GM23338 (cell line): ENCODE results near the gene MAP4.

Experiments used
- EZH2 ChIP-seq: fragments of 200-600 bp; sonication (generic); IDR thresholded peaks from one replicate; pipeline ENCODE4 v1.8.0; 2017; ENCODE audit warnings: antibody characterized with exemption, mild to moderate bottlenecking, low read depth; ENCODE audit not compliant: unreplicated experiment
- EZH2phosphoT487 ChIP-seq: fragments of 200-600 bp; sonication (generic); IDR thresholded peaks from one replicate; pipeline ENCODE4 v1.8.1; 2018; ENCODE audit warnings: antibody characterized with exemption; ENCODE audit not compliant: unreplicated experiment
- NANOG ChIP-seq: IDR thresholded peaks from 2 replicates; pipeline ENCODE4 v1.6.1; 2016; ENCODE audit warnings: antibody characterized with exemption, borderline replicate concordance
- POLR2AphosphoS5 ChIP-seq: IDR thresholded peaks from 2 replicates; pipeline ENCODE4 v1.6.1; 2016; ENCODE audit warnings: antibody characterized with exemption, low read depth
- ZNF114 ChIP-seq: fragments of 250-450 bp; sonication (Bioruptor Pico); IDR thresholded peaks from 2 replicates; pipeline ENCODE4 v1.5.0; 2020; ENCODE audit warnings: mild to moderate bottlenecking, moderate library complexity
- ZNF331 ChIP-seq: fragments of 250-450 bp; sonication (Bioruptor Pico); IDR thresholded peaks from 2 replicates; pipeline ENCODE4 v1.5.0; 2020; ENCODE audit warnings: low read depth, mild to moderate bottlenecking, moderate library complexity
- TF ChIP-seq, protein P1 (sequence below), 2 experiments: fragments of 200-600 bp in 1 of 2; sonication (generic) in 1 of 2; conservative IDR thresholded peaks; 2 replicates each; pipeline versions ENCODE4 v1.5.1 to v1.6.1; 2016 to 2017; ENCODE audit warnings: antibody characterized with exemption in 2 of 2, low read depth in 2 of 2, mild to moderate bottlenecking in 2 of 2, moderate library complexity in 1 of 2
- TF ChIP-seq, protein P2 (sequence below): IDR thresholded peaks from one replicate; pipeline ENCODE4 v1.6.1; 2018; ENCODE audit warnings: antibody characterized with exemption; ENCODE audit not compliant: unreplicated experiment
- TF ChIP-seq, protein P3 (sequence below): IDR thresholded peaks from 2 replicates; pipeline ENCODE4 v1.6.1; 2016; ENCODE audit warnings: antibody characterized with exemption

DNA sequence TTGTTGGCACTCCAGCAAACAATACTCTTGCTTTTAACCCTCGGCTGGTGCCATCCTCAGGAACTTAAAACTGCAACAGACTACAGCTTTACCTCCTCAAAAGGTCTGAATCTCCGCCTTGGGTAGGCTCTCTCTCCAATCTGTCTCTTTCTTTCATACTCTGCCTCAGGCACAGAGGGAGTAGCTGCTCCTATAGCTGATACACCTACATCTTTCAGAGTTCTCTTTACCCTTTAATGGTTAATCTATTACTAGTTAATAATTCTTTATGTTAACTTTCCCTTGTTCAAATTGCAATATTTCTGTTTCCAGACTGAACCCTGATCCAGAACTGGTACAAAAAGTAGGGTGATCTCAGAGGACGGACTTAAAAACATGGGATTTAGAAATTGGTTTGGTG is 66.2 kb downstream of the MAP4 start:
- TF ChIP-seq, protein P1, sequence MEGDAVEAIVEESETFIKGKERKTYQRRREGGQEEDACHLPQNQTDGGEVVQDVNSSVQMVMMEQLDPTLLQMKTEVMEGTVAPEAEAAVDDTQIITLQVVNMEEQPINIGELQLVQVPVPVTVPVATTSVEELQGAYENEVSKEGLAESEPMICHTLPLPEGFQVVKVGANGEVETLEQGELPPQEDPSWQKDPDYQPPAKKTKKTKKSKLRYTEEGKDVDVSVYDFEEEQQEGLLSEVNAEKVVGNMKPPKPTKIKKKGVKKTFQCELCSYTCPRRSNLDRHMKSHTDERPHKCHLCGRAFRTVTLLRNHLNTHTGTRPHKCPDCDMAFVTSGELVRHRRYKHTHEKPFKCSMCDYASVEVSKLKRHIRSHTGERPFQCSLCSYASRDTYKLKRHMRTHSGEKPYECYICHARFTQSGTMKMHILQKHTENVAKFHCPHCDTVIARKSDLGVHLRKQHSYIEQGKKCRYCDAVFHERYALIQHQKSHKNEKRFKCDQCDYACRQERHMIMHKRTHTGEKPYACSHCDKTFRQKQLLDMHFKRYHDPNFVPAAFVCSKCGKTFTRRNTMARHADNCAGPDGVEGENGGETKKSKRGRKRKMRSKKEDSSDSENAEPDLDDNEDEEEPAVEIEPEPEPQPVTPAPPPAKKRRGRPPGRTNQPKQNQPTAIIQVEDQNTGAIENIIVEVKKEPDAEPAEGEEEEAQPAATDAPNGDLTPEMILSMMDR (conservative IDR thresholded peaks at IDR 0.05; ENCODE audit: low read depth in 2 of 2), result no peak
- TF ChIP-seq POLR2AphosphoS5 (no peak), ZNF331 (CRISPR knock-in tag) (no peak), EZH2phosphoT487 (no peak), EZH2 (no peak), NANOG (no peak), ZNF114 (CRISPR knock-in tag) (no peak)
- TF ChIP-seq, protein P2, sequence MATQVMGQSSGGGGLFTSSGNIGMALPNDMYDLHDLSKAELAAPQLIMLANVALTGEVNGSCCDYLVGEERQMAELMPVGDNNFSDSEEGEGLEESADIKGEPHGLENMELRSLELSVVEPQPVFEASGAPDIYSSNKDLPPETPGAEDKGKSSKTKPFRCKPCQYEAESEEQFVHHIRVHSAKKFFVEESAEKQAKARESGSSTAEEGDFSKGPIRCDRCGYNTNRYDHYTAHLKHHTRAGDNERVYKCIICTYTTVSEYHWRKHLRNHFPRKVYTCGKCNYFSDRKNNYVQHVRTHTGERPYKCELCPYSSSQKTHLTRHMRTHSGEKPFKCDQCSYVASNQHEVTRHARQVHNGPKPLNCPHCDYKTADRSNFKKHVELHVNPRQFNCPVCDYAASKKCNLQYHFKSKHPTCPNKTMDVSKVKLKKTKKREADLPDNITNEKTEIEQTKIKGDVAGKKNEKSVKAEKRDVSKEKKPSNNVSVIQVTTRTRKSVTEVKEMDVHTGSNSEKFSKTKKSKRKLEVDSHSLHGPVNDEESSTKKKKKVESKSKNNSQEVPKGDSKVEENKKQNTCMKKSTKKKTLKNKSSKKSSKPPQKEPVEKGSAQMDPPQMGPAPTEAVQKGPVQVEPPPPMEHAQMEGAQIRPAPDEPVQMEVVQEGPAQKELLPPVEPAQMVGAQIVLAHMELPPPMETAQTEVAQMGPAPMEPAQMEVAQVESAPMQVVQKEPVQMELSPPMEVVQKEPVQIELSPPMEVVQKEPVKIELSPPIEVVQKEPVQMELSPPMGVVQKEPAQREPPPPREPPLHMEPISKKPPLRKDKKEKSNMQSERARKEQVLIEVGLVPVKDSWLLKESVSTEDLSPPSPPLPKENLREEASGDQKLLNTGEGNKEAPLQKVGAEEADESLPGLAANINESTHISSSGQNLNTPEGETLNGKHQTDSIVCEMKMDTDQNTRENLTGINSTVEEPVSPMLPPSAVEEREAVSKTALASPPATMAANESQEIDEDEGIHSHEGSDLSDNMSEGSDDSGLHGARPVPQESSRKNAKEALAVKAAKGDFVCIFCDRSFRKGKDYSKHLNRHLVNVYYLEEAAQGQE, result no peak
- TF ChIP-seq, protein P3, sequence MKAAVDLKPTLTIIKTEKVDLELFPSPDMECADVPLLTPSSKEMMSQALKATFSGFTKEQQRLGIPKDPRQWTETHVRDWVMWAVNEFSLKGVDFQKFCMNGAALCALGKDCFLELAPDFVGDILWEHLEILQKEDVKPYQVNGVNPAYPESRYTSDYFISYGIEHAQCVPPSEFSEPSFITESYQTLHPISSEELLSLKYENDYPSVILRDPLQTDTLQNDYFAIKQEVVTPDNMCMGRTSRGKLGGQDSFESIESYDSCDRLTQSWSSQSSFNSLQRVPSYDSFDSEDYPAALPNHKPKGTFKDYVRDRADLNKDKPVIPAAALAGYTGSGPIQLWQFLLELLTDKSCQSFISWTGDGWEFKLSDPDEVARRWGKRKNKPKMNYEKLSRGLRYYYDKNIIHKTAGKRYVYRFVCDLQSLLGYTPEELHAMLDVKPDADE, result no peak
